Endothelial cell of umbilical vein (primary cell): ENCODE data around the gene ITGA6. TPM values are rescaled to one million over a fixed set of nuclear protein-coding genes. Genes with fewer than 3 reads are reported as not detected.

Source experiments
- BruUV-seq: library from RNA; stranded (reverse); fragments of 400-500 nt; replicated peaks from 2 replicates; lab custom pipeline; 2021; lab: Mats Ljungman, UMichigan
- CTCF ChIA-PET: fragments of 300-600, 350-600 bp; sonication (Branson Sonifier 250); formaldehyde crosslinking; loops from one replicate; lab custom pipeline; 2021; ENCODE audit warnings: antibody characterized with exemption, inconsistent platforms; lab: Charles Lee
- POLR2A ChIA-PET: fragments of 300-600, 350-600 bp; sonication (Branson Sonifier 250); formaldehyde crosslinking; loops from one replicate; lab custom pipeline; 2021; ENCODE audit warnings: antibody characterized with exemption, inconsistent platforms; lab: Charles Lee
- DNase-seq: peaks from one replicate; pipeline ENCODE4 v3.0.0-alpha.2; 2011; ENCODE audit warnings: low read depth, low spot score
- FAIRE-seq: peaks from 2 replicates; lab custom pipeline; 2011; peaks lifted over from hg19 to GRCh38; lab: Jason Lieb, UNC
- H2AFZ ChIP-seq: 2 replicates; pipeline ENCODE4 v1.6.0; 2012; ENCODE audit warnings: low read depth, low read length, control low read depth, inconsistent platforms
- H3K27ac ChIP-seq: 2 replicates; pipeline ENCODE4 v1.5.1; 2011; ENCODE audit warnings: low read depth, mild to moderate bottlenecking, control low read depth, low read length, moderate library complexity; ENCODE audit not compliant: insufficient read depth
- H3K27me3 ChIP-seq, 2 experiments: 2 replicates each; pipeline versions ENCODE4 v1.6.0 to v1.6.1; 2011; ENCODE audit warnings: low read length in 2 of 2, mixed read lengths in 1 of 2; ENCODE audit not compliant: control insufficient read depth in 2 of 2, insufficient read depth in 2 of 2
- H3K36me3 ChIP-seq, 2 experiments: 2 replicates in 1 of 2; 3 replicates in 1 of 2; pipeline ENCODE4 v1.5.1; 2011; ENCODE audit warnings: low read length in 2 of 2, mild to moderate bottlenecking in 1 of 2, moderate library complexity in 1 of 2; ENCODE audit not compliant: control insufficient read depth in 2 of 2, insufficient read depth in 2 of 2; ENCODE audit errors: extremely low read depth in 1 of 2
- H3K4me1 ChIP-seq: 3 replicates; pipeline ENCODE4 v1.5.1; 2011; ENCODE audit warnings: mild to moderate bottlenecking, low read length; ENCODE audit not compliant: control insufficient read depth, insufficient read depth; ENCODE audit errors: extremely low read depth
- H3K4me2 ChIP-seq: 2 replicates; pipeline ENCODE4 v1.6.1; 2011; ENCODE audit warnings: low read length, control low read depth, mixed read lengths; ENCODE audit not compliant: insufficient read depth
- H3K4me3 ChIP-seq, 3 experiments: fragments of 200-600 bp in 1 of 3; sonication (generic), shearing (Covaris generic) in 1 of 3; replicated peaks in 1 of 3; 2 replicates each; pipeline ENCODE4 v1.5.1; 2011 to 2016; ENCODE audit warnings: control low read depth in 3 of 3, low read length in 3 of 3, mild to moderate bottlenecking in 2 of 3, inconsistent platforms in 1 of 3, low read depth in 1 of 3, moderate library complexity in 1 of 3; ENCODE audit not compliant: insufficient read depth in 1 of 3
- H3K79me2 ChIP-seq: 2 replicates; pipeline ENCODE4 v1.6.0; 2012; ENCODE audit warnings: low read length, inconsistent platforms; ENCODE audit not compliant: control insufficient read depth, insufficient read depth
- H3K9ac ChIP-seq: replicated peaks from 2 replicates; pipeline ENCODE3; 2011; ENCODE audit warnings: low read length, control low read depth; ENCODE audit not compliant: insufficient read depth; ENCODE audit errors: extremely low read depth
- H3K9me1 ChIP-seq: replicated peaks from 3 replicates; pipeline ENCODE4 v1.6.0; 2011; ENCODE audit warnings: mild to moderate bottlenecking, low read length; ENCODE audit not compliant: control insufficient read depth, insufficient read depth; ENCODE audit errors: extremely low read depth
- H3K9me3 ChIP-seq: replicated peaks from 2 replicates; pipeline ENCODE4 v1.5.1; 2012; ENCODE audit warnings: low read length, inconsistent platforms; ENCODE audit not compliant: control insufficient read depth, insufficient read depth
- H4K20me1 ChIP-seq: replicated peaks from 2 replicates; pipeline ENCODE3; 2011; ENCODE audit warnings: mild to moderate bottlenecking, low read length; ENCODE audit not compliant: control insufficient read depth, insufficient read depth; ENCODE audit errors: extremely low read depth
- EZH2 ChIP-seq: IDR thresholded peaks from 2 replicates; pipeline ENCODE4 v1.6.1; 2012; ENCODE audit warnings: borderline replicate concordance, low read depth, mild to moderate bottlenecking, moderate library complexity, low read length, inconsistent platforms; ENCODE audit not compliant: severe bottlenecking
- FOS ChIP-seq: IDR thresholded peaks from 2 replicates; pipeline ENCODE4 v1.6.1; 2011; ENCODE audit warnings: mild to moderate bottlenecking, low read length, moderate library complexity, borderline replicate concordance; ENCODE audit not compliant: insufficient read depth
- GATA2 ChIP-seq: IDR thresholded peaks from 2 replicates; pipeline ENCODE4 v1.7.0; 2011; ENCODE audit warnings: low read depth, mild to moderate bottlenecking, moderate library complexity, mixed read lengths, low read length; ENCODE audit not compliant: insufficient read length, insufficient read depth
- JUN ChIP-seq: IDR thresholded peaks from 2 replicates; pipeline ENCODE4 v1.6.1; 2011; ENCODE audit warnings: borderline replicate concordance, low read depth; ENCODE audit not compliant: insufficient read length, insufficient read depth
- MYC ChIP-seq: IDR thresholded peaks from one replicate; pipeline ENCODE4 v1.6.1; 2011; ENCODE audit warnings: mild to moderate bottlenecking, low read depth, low read length
- POLR2A ChIP-seq: IDR thresholded peaks from 2 replicates; pipeline ENCODE4 v1.6.1; 2012; ENCODE audit warnings: low read depth, mild to moderate bottlenecking, control low read depth, low read length
- POLR2AphosphoS5 ChIP-seq: IDR thresholded peaks from 2 replicates; pipeline ENCODE4 v1.6.1; 2012; ENCODE audit warnings: low read depth, mild to moderate bottlenecking, control low read depth, low read length, moderate library complexity; ENCODE audit not compliant: insufficient read depth
- dilution Hi-C: fragments of 300-500 bp; cut with MboI; formaldehyde crosslinking; loops from one replicate; pipeline ENCODE4 v1.15.0; 2019; ENCODE audit warnings: low sequenced_read_pairs; ENCODE audit not compliant: extremely low pct_ligation_motif_present
- intact Hi-C: fragments of 100-400 bp; cut with micrococcal nuclease; formaldehyde crosslinking; loops from one replicate; pipeline ENCODE4 v1.10.0; 2022
- polyA plus RNA-seq, 4 experiments: library from polyadenylated mRNA; depleted of rRNA in 3 of 4; stranded (reverse) in 3 of 4; unstranded in 1 of 4; fragments of >200 nt; gene quantifications; 2 replicates each; pipeline versions ENCODE4 v1.2.1 to v1.2.3, GENCODE V29; 2011 to 2012; ENCODE audit warnings: missing spikeins in 1 of 4
- total RNA-seq: library from RNA; stranded (reverse); gene quantifications from 2 replicates; pipeline ENCODE4 v1.2.3, GENCODE V29; 2021
- TF ChIP-seq, protein P1 (sequence below), 2 donors: IDR thresholded peaks; 1 replicate in 1 of 2; 2 replicates in 1 of 2; pipeline ENCODE4 v1.5.1; 2011; ENCODE audit warnings: low read length in 2 of 2, mild to moderate bottlenecking in 2 of 2, moderate library complexity in 2 of 2, control low read depth in 1 of 2, inconsistent platforms in 1 of 2, low read depth in 1 of 2; ENCODE audit not compliant: insufficient read depth in 1 of 2; ENCODE audit errors: extremely low read depth in 1 of 2
- TF ChIP-seq, protein P2 (sequence below): IDR thresholded peaks from 2 replicates; pipeline ENCODE4 v1.6.1; 2011; ENCODE audit not compliant: insufficient read depth, insufficient read length

Gene ITGA6
- total and polyA plus RNA-seq, 2 donors (not counting 3 experiments of a cell fraction or from before 2014, with no cell fraction given): 24.9 to 208 TPM

DNA sequence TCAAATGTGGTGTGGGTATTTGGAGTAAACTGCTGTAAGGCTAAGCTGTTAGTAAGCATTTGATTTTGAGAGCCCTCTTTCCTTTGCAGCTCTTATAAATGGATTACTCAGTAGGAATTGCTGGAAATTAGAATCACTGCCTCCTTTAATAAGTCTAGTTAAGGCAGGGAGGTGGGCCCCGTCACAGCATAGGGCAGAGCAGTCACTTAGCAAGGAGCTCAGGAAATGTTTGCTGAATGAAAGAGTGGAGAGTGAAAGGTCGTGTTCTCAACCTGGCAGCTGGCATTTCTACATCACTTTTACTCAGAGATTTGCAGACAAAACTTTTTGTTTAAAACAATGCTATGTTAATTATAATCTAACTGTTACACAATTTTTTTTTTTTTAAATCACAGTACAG is 25.5 kb downstream of the ITGA6 start:
- Histone ChIP-seq H3K27me3 (no peaks in the 10 kb centered on the region), H3K4me1 (peaks cover 6% of the 10 kb centered on the region), H4K20me1 (no peaks in the 10 kb centered on the region), H3K4me3 (no peak overlapping the region), H3K27ac (no peak overlapping the region), H2AFZ (no peak overlapping the region), H3K79me2 (peaks cover 73% of the 10 kb centered on the region), H3K9me3 (no peaks in the 10 kb centered on the region), H3K4me2 (no peak overlapping the region), H3K9me1 (no peaks in the 10 kb centered on the region), H3K9ac (no peak overlapping the region), H3K36me3 (no peaks in the 10 kb centered on the region)
- POLR2A ChIA-PET: no interaction called here
- no peak for TF ChIP-seq POLR2AphosphoS5
- TF ChIP-seq MYC: no peak
- TF ChIP-seq GATA2: no peak
- TF ChIP-seq FOS: no peak
- TF ChIP-seq, protein P1, sequence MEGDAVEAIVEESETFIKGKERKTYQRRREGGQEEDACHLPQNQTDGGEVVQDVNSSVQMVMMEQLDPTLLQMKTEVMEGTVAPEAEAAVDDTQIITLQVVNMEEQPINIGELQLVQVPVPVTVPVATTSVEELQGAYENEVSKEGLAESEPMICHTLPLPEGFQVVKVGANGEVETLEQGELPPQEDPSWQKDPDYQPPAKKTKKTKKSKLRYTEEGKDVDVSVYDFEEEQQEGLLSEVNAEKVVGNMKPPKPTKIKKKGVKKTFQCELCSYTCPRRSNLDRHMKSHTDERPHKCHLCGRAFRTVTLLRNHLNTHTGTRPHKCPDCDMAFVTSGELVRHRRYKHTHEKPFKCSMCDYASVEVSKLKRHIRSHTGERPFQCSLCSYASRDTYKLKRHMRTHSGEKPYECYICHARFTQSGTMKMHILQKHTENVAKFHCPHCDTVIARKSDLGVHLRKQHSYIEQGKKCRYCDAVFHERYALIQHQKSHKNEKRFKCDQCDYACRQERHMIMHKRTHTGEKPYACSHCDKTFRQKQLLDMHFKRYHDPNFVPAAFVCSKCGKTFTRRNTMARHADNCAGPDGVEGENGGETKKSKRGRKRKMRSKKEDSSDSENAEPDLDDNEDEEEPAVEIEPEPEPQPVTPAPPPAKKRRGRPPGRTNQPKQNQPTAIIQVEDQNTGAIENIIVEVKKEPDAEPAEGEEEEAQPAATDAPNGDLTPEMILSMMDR (IDR thresholded peaks at IDR 0.05; ENCODE audit: extremely low read depth in 1 of 2, insufficient read depth in 1 of 2, low read depth in 1 of 2, low read length in 2 of 2): no peak
- TF ChIP-seq POLR2A: no peak
- TF ChIP-seq EZH2: no peak
- no peak for TF ChIP-seq JUN
- TF ChIP-seq, protein P2, sequence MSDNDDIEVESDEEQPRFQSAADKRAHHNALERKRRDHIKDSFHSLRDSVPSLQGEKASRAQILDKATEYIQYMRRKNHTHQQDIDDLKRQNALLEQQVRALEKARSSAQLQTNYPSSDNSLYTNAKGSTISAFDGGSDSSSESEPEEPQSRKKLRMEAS: no peak
- dilution Hi-C loops: no loop called here
- intact Hi-C loops: no loop called here
- DNase-seq (no peak), FAIRE-seq (no peak)
- CTCF ChIA-PET: interaction anchor here (0.8 to 3.4 kb wide), 7 partner anchors 8 to 221 kb away, joined by 3 to 26 read pairs (median 3); no protein-coding TSS in a partner anchor
- BruUV-seq: no TSS peak
